PFSK-1 (cell line): ENCODE measurements around the gene FICD.

ENCODE experiments used
- FOXP2 ChIP-seq: optimal IDR thresholded peaks from 2 replicates; pipeline ENCODE3; 2011; ENCODE audit warnings: borderline replicate concordance, control low read depth, inconsistent platforms; ENCODE audit not compliant: insufficient read depth; ENCODE audit errors: extremely low read length, extremely low read depth
- POLR2AphosphoS5 ChIP-seq: IDR thresholded peaks from 2 replicates; pipeline ENCODE4 v1.6.1; 2012; ENCODE audit warnings: low read depth, mild to moderate bottlenecking, control low read depth, low read length, moderate library complexity
- REST ChIP-seq, 2 experiments: IDR thresholded peaks; 2 replicates each; pipeline versions ENCODE4 v1.6.1 to v1.8.0; 2011 to 2012; ENCODE audit warnings: low read depth in 2 of 2, low read length in 2 of 2, control low read depth in 1 of 2, inconsistent platforms in 1 of 2, mild to moderate bottlenecking in 1 of 2, moderate library complexity in 1 of 2; ENCODE audit not compliant: insufficient read depth in 1 of 2
- SIN3A ChIP-seq: IDR thresholded peaks from 2 replicates; pipeline ENCODE4 v1.6.1; 2012; ENCODE audit warnings: mild to moderate bottlenecking, low read length, moderate library complexity, borderline replicate concordance; ENCODE audit not compliant: insufficient read depth
- TAF1 ChIP-seq: IDR thresholded peaks from 2 replicates; pipeline ENCODE4 v1.6.1; 2012; ENCODE audit warnings: low read length, control low read depth, borderline replicate concordance; ENCODE audit not compliant: insufficient read depth

- no peak for TF ChIP-seq REST (IDR thresholded peaks at IDR 0.05; ENCODE audit: insufficient read depth in 1 of 2, low read depth in 2 of 2, low read length in 2 of 2)
- no peak for TF ChIP-seq POLR2AphosphoS5
- TF ChIP-seq SIN3A: no peak
- TF ChIP-seq TAF1: no peak
- TF ChIP-seq FOXP2: no peak
These were observed 10.6 kb downstream of the FICD start for GRCh38 chr12:108525681-108526080.
